Erythroblast (primary cell): Measurements from ENCODE around the gene POLRMT.

ENCODE experiments used
- GATA1 ChIP-seq: IDR thresholded peaks from 2 replicates; pipeline ENCODE4 v1.6.1; 2011; ENCODE audit warnings: low read depth, mild to moderate bottlenecking, control low read depth, low read length, moderate library complexity
- POLR2A ChIP-seq: IDR thresholded peaks from 2 replicates; pipeline ENCODE4 v1.6.1; 2011; ENCODE audit warnings: mild to moderate bottlenecking, low read length

DNA sequence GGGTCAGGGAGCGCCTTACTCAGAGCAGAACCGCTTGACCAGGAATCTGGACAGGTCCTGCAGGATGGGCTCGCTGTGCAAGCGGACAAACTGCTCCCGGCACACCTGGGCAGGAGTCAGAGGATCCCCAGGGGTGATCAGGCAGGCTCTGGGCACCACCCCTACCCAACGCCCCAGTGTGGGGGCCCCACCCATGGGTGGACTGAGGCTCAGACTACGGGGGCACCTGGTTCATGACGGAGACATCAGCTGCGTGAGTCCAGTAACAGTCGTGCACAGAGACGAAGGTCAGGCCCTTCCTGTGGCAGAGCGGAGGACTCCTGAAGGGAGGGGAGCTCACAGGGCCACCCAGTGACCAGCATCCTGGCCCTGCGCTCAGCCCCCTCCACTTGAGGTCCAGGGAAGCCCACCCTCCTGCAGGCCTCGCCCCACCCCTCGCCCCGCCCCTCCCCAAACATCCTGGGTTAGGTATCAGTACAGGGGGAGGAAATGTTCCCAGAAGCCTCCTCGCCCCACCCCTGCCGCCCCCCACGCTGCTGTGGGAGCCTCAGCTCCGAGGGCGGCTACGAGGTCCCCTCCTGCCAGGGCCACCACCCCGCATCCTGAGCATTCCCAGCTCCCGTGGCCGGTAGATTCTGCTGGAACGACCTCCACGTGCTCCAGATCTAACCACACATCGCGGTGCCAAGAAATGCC is 15.6 kb downstream of the POLRMT start:
- TF ChIP-seq POLR2A (no peak), GATA1 (no peak)
